Left ventricle myocardium inferior (tissue), 1 donor: ENCODE data around the gene TAC4. TPM values are rescaled to one million over a fixed set of nuclear protein-coding genes. Genes with fewer than 3 reads are reported as not detected.

ENCODE experiments used
- DNase-seq: peaks from one replicate; pipeline ENCODE4 v3.0.0-alpha.2; 2020
- H3K27ac ChIP-seq: fragments of 200-600 bp; replicated peaks from 2 replicates; pipeline ENCODE4 v1.8.0; 2021
- H3K27me3 ChIP-seq: fragments of 200-600 bp; 2 replicates; pipeline ENCODE4 v1.8.0; 2021; ENCODE audit warnings: low read depth
- H3K36me3 ChIP-seq: fragments of 200-600 bp; 2 replicates; pipeline ENCODE4 v1.8.0; 2021
- H3K4me1 ChIP-seq: fragments of 200-600 bp; 2 replicates; pipeline ENCODE4 v1.8.0; 2021
- H3K4me3 ChIP-seq: fragments of 200-600 bp; 2 replicates; pipeline ENCODE4 v1.8.0; 2021; ENCODE audit warnings: mild to moderate bottlenecking, moderate library complexity
- H3K9me3 ChIP-seq: fragments of 200-600 bp; replicated peaks from 2 replicates; pipeline ENCODE4 v1.8.0; 2021
- intact Hi-C: fragments of 100-400 bp; cut with micrococcal nuclease; formaldehyde crosslinking; loops from one replicate; pipeline ENCODE4 v1.11.0; 2022
- total RNA-seq: library from RNA; stranded (reverse); fragmentation: NEBNext Ultra II Directional; extraction: Animal tissue kit (Norgen Biotek cat#: 25700); gene quantifications from one replicate; pipeline ENCODE4 v1.2.1, GENCODE V29; 2021
- TF ChIP-seq, protein P1 (sequence below): fragments of 200-600 bp; IDR thresholded peaks from 2 replicates; pipeline ENCODE4 v1.8.0; 2021; ENCODE audit warnings: antibody characterized with exemption, mild to moderate bottlenecking, borderline replicate concordance
- donor health status: DM: no; HTN: yes; CAD: no; lungs with severe emphysema.

Gene TAC4
- total RNA-seq, 1 donor from 2014 or later, result 0.44 TPM

DNA sequence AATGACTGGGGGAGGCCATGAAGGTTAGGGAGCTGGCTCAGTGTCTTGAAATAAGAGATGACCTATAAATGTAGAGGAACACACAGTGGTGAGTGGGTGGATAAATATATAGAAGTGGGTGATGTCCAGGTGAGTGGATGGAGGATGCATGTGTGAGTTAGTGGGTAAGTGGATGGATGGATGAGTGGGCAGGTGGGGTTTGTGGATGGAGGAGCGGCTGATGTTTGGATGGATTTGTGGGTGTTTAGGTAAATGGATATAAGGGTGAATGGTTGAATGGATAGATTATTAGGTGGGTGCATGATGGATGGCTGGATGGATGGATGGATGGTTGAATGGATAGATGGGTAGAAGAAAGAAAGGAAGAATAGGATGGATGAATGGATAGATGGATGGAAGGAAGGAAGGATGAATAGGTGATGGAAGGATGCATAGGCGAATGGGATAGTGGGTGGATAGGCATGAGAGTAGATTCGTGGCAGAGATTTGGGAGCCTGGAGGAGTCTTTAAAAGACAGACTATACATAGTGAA is 19.1 kb upstream of the TAC4 start:
- intact Hi-C loops, result no loop called here
- no peaks in the 10 kb centered on the region for H3K9me3 ChIP-seq
- H3K36me3 ChIP-seq, result no peaks in the 10 kb centered on the region
- H3K4me3 ChIP-seq, result no peak overlapping the region
- no peak overlapping the region for H3K27ac ChIP-seq
- peaks cover 35% of the 10 kb centered on the region for H3K27me3 ChIP-seq
- H3K4me1 ChIP-seq, result peaks cover 7% of the 10 kb centered on the region
- TF ChIP-seq, protein P1, sequence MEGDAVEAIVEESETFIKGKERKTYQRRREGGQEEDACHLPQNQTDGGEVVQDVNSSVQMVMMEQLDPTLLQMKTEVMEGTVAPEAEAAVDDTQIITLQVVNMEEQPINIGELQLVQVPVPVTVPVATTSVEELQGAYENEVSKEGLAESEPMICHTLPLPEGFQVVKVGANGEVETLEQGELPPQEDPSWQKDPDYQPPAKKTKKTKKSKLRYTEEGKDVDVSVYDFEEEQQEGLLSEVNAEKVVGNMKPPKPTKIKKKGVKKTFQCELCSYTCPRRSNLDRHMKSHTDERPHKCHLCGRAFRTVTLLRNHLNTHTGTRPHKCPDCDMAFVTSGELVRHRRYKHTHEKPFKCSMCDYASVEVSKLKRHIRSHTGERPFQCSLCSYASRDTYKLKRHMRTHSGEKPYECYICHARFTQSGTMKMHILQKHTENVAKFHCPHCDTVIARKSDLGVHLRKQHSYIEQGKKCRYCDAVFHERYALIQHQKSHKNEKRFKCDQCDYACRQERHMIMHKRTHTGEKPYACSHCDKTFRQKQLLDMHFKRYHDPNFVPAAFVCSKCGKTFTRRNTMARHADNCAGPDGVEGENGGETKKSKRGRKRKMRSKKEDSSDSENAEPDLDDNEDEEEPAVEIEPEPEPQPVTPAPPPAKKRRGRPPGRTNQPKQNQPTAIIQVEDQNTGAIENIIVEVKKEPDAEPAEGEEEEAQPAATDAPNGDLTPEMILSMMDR, result no peak
- no peak for DNase-seq

DNA sequence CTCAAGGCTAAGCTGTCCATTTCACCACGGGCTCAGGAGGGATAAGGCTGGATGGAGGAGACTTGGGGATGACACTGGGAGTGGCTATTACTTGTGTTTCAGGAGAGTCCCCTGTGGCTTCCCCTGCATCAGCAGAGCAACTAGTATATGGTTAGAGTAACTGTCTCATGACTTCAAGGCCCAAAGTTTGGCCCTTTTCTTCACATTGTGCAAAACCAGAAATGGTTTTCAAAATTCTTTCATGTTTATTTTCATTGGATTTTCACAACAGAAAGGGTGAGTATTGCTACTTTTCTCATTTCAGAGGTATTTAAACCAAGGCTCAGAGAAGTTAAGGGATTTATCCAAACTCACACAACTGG is 18.1 kb upstream of the TAC4 start:
- H3K36me3 ChIP-seq, result no peaks in the 10 kb centered on the region
- TF ChIP-seq, protein P1, result no peak
- no peak overlapping the region for H3K4me3 ChIP-seq
- H3K4me1 ChIP-seq, result peaks cover 7% of the 10 kb centered on the region
- H3K9me3 ChIP-seq, result no peaks in the 10 kb centered on the region
- no peak for DNase-seq
- H3K27ac ChIP-seq, result no peak overlapping the region
- H3K27me3 ChIP-seq, result peaks cover 37% of the 10 kb centered on the region
- intact Hi-C loops, result no loop called here

DNA sequence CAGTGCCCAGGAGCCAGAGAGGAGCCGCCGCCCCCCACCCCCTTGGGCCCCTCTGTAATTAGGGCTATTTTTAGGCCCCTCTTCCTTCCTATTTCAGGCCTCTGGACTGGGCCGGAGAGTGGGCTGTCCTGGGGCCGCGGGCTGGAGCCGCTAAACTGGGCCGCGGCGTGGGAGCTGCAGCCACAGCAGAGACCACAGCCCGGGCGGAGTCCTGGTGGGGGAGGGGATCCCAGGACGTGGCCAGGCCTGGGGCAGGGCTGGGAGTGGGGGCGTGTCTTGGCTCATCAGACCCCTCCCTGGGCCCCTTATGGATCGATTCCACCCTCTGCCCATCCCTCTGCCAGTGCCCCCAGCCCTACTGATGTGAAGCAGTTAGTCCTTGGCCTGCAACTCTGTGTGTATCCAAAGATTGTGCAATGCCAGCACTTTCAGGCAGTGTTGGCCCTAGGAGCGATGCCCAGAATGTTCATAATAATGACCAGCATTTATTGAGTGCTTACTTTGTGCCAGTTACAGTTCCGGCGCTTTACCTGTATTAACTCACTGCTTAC is 15.0 kb upstream of the TAC4 start:
- Histone ChIP-seq H3K9me3 (no peaks in the 10 kb centered on the region), H3K4me1 (peaks cover 7% of the 10 kb centered on the region), H3K27ac (no peak overlapping the region), H3K4me3 (no peak overlapping the region), H3K27me3 (peaks cover 18% of the 10 kb centered on the region), H3K36me3 (no peaks in the 10 kb centered on the region)
- TF ChIP-seq, protein P1, result no peak
- intact Hi-C loops, result loop anchor here (5.0 kb wide), 1 partner anchor 134 kb away; the partner anchor contains the start of gene DLX3
- no peak for DNase-seq

DNA sequence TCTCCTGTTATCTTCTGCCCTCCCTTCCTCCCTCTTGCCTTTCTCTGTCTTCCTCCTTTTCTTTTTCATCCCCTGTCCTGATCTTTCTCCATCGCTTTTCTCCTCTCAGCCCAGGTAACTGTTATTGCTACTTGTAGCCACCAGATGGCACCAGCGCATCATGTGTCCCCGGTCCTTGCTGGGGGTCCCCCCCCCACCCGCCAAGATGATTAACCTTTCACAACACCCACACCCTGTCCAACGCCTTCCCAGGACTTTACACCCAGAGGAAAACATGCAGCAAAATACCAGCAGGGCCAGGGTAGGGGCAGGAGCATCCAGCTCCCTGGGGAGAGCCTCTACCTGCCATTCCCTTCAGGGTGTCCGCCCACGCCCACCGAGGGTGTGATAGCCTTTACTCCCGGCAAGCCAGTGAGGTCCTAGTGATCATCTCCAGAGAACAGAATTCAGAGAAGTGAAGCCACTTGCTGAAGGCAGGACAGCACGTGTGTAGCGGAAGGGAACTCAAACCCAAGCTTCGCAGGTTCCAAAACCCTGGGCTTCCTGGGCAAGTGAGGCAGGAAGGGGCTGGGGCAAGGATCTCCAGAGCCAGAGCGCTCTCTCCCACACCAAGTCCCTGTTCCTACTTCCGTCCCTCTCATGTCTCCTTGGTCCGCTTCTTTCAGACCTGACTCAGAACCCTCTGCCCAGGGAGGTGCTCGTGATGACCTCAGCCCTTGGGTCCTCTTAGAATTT is 13.4 kb upstream of the TAC4 start:
- Histone ChIP-seq H3K27me3 (peaks cover 18% of the 10 kb centered on the region), H3K36me3 (no peaks in the 10 kb centered on the region), H3K4me3 (no peak overlapping the region), H3K9me3 (no peaks in the 10 kb centered on the region), H3K4me1 (peaks cover 7% of the 10 kb centered on the region), H3K27ac (no peak overlapping the region)
- TF ChIP-seq, protein P1, result peak; percentile 88
- intact Hi-C loops, result loop anchor here (5.0 kb wide), 1 partner anchor 136 kb away; the partner anchor contains the start of gene DLX3
- no peak for DNase-seq

DNA sequence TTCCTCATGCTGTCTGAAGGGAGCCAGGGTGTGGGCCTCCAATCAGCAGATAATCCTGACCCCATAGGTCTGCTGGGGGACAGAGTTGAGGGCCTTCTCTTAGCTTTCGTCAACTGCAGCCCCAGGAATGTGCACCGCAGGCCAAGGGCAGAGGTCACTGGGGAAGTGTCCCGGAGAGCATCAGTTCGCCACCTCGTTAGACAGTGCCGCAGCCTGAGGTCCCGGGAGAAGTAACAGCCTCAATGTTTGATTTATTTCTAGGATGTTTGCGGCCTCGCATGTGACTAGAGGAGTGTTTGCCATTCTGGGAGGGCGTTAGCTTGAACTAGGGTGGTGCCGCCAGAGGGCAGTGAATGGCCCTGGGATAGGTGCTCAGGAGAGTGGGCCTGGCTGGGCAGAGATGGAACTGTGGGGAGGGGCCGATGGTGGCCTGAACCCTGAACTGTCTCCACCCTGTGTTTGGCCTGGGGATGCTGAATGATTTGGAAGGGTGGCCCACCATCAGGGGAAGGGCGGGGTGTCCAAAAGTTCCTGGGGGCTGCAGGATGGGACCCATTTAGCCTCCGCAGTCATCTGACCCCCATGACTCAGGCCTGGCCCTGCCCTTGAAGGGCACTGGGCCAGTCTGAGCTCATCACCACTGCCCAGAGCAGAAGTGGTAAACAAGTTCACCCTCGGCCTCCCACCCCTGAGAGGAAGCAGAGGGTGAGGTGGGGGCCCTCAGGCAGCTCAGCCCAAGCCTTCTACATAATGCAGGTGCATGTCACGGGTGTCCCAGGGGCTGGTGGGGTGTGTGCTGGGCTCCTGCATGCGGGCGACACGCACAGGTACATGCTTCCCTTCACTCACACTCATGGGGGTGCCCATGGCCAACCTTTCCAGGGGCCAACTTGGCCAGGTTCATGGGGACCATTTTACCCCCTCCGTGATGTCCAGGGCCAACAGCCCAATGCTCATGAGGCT is 12.4 kb upstream of the TAC4 start:
- H3K9me3 ChIP-seq, result no peaks in the 10 kb centered on the region
- no peak overlapping the region for H3K27ac ChIP-seq
- no peak overlapping the region for H3K4me3 ChIP-seq
- H3K27me3 ChIP-seq, result peaks cover 20% of the 10 kb centered on the region
- no peaks in the 10 kb centered on the region for H3K36me3 ChIP-seq
- no peak for DNase-seq
- peaks cover 7% of the 10 kb centered on the region for H3K4me1 ChIP-seq
- TF ChIP-seq, protein P1, result no peak
- intact Hi-C loops, result loop anchor here (5.0 to 10.0 kb wide), 2 partner anchors 137 to 155 kb away; partner anchors contain the start of genes DLX3 and SLC35B1
